ENCODE measurements around the gene FLRT2.

FLRT2 gene, protein sequence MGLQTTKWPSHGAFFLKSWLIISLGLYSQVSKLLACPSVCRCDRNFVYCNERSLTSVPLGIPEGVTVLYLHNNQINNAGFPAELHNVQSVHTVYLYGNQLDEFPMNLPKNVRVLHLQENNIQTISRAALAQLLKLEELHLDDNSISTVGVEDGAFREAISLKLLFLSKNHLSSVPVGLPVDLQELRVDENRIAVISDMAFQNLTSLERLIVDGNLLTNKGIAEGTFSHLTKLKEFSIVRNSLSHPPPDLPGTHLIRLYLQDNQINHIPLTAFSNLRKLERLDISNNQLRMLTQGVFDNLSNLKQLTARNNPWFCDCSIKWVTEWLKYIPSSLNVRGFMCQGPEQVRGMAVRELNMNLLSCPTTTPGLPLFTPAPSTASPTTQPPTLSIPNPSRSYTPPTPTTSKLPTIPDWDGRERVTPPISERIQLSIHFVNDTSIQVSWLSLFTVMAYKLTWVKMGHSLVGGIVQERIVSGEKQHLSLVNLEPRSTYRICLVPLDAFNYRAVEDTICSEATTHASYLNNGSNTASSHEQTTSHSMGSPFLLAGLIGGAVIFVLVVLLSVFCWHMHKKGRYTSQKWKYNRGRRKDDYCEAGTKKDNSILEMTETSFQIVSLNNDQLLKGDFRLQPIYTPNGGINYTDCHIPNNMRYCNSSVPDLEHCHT

DNA sequence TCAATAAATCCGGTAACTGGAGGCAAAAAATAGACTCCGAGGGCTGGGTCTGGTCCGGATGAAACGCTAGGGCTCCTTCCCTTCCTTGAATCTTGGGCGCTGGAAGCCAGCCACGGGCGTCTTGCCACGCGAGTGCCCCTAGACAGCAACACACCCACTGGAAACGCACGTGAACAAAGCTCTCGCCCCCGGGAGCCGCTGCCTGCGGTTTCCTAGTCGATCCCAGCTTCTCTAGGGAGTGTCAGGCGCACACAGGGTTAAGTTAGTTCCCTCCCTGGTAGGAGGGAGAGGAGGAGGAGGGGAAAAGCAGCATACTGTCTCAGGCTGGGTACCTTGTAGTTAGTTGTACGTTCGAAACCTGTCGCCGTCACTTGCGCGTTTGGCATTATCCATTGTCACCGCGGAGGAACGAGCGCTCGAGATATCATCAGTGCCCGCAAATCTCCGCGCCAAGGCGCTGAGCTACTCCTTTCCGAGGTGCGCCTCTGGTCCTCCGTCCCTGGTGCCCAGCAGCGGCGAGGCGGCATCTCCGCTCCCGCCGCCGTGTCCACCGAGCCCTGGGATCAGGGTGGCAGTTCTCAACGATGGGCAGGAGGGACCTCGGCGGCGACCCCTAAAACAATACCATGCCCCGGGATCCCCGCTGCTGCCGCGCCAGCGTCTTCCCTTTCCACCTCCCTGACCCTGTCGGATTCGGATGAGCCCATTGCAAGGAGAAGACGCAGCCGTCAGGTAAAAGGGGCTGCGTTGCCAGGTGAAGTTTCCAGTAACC, at the start of gene FLRT2:
Gene FLRT2, plus strand, starts transcription at position 342 of the 772 bp plus-strand sequence. CDS start 91,371 bp downstream, outside the sequence.
- peak; percentile 41 for DNase-seq (ENCODE audit: low spot score)

DNA sequence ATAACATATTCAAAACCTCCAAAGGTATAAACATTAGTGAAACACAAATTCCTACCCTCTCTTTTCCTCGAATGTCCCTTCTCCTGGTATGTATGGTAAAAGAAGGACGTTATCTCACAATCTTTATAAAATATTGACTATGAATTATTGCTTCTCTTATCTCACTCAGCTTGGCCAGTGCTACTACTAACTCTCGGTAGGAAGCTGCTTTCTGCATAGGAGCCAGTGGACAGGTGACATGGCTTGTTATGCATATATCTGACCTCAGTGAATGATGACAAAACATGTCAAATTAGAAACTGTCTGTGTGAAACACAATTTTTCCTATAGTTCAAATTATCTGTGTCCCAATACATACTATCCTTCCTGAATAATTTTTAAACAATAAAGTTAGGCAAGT, 48.5 kb upstream of the FLRT2 start:
- DNase-seq (ENCODE audit: low spot score), result no peak

DNA sequence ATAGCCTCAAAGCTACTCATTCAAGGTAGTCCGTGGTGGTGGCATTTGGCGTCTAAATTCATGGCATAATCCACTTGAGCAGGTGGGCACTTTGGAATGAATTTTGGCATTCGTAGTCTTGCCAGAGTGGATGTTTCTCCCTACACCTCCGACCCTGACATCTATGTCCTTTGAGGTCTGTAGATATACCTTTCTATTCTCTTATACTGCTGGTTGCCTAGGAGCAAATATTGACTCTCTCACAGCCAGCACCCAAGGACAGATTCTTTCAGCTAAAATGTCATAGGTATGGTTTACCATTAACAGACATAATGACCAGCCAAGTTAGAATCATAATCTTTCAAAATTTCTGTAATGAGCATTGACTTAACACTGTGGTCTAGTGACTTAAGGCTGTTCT, 47.4 kb upstream of the FLRT2 start:
- DNase-seq (ENCODE audit: low spot score), result no peak

DNA sequence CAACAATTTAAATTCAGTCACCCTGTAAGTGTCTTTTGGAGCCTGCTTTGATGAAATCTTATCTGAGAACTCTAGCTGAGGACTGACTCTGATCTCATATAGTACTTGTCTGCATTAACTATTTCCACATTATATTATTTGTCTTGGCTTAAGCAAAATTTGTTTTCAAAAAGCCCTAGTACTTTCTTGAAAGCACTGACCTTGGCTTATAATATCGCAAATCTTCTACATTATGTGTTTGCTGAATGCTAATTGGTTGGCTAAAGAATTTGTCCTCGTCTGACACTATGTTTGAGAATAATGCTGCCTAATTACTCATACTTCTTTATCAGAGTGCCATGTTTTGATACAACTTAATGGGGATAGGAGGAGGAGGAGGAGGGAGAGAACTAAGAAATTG, 46.9 kb upstream of the FLRT2 start:
- DNase-seq (ENCODE audit: low spot score), result no peak

DNA sequence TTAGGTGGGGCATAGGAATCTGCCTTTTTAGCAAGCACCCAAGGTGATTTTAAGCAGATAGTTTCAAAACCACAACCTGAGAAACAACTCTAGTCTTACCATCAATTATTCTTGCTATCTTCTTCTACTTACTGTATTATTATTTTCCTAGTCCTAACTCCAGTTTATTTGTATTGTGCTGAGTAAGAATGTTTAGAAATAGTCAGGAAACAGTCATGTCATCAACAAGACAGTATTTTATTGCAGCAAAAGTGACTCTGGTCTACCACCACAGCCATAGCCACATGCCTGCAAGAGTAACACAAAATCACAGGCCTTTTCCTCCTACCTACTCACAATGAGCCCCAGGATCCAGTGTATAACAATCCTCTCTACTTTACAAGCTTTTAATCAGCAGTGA, 46.3 kb upstream of the FLRT2 start:
- DNase-seq (ENCODE audit: low spot score), result no peak

DNA sequence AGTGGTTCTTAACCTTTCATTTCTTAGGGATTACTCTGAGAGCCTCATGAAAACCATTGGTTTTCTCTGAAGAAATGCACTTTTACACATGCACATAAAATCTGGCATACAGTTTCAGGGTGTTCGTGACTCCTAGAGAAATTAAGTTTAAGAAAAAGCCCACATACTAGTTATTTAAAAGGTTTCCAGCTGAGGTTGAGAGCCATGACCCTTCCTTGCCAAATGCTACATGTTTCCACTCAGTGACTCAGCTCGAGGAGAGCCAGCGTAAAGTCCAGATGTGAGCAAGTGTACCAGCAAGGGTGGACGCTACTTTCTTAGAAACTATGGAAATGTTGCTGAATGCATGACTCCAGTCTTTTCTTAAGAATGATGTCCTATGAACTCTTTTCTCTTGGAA, 42.7 kb upstream of the FLRT2 start:
- no peak for DNase-seq (ENCODE audit: low spot score)

DNA sequence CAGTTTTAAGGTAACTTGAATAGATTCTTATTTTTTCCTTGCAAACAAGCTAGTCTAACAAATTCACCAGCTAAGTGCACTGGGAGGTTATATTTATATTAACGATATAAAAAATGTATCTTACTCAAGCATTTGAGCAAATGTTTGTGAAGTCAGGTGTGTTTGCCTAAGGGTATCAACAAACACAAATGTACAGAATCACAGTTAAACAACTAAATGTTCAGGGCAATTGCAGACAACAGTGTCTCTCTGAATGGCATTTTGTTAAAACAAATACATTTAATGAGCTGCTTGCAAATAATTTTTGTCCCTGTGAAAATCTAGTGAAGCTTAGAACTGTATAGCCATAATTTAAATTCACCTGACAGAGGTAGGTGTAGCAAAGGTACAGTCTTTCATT, 28.2 kb upstream of the FLRT2 start:
- no peak for DNase-seq (ENCODE audit: low spot score)

DNA sequence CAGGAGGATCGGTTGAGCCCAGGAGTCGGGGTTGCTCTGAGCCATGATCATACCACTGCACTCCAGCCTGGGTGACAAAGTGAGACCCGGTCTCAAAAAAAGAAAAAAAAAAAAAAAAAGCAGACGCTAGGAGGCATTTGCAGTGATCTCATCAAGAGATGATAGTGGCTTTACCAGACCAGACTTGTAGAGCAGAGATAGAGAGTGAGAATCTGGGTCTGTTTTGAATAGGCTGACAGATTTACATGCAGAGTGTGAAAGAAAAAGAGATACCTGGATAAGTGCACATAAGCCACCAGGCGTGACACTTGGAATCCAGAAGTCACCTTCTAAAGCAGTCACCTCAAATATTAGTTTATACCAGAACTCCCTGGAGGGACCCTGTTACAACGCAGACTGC, 21.1 kb upstream of the FLRT2 start:
- DNase-seq (ENCODE audit: low spot score), result no peak

DNA sequence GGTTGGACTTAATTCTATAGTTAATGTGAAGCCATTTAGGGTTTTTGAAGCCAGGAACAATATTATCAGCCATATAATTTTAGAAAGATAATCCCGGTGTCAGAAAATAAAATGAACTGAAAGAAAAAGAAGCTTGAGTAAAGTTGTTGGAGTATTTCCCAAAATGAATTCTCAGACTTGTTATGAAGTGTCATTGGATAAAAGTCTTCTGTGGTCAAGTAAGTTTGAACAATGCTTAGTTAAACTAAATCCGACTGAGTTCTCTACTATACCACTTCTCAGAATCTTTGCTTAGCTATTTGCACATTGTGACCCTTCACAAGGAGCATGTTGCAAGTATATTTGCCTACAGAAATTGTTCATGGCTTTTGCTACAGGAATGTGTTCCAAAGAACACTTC, 17.5 kb upstream of the FLRT2 start:
- DNase-seq (ENCODE audit: low spot score), result no peak

DNA sequence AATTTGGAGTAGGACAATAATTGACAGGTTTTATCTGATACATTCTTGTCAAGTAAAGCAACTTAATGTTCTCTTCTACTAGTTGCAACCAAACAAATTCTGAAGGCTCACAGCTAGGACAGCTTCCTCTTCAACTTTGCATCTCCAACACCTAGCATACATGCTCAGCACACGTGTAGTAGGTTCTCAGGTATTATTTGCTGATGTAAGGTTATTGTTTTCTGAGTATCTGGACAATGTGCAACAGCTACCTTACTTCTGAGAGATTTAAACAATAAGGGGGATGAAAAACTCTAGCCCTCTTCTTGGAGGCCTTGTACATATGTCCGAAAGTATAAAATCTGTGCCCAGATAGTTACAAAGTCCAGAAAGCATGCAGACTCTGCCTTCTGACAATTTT, 15.5 kb upstream of the FLRT2 start:
- DNase-seq (ENCODE audit: low spot score), result no peak

DNA sequence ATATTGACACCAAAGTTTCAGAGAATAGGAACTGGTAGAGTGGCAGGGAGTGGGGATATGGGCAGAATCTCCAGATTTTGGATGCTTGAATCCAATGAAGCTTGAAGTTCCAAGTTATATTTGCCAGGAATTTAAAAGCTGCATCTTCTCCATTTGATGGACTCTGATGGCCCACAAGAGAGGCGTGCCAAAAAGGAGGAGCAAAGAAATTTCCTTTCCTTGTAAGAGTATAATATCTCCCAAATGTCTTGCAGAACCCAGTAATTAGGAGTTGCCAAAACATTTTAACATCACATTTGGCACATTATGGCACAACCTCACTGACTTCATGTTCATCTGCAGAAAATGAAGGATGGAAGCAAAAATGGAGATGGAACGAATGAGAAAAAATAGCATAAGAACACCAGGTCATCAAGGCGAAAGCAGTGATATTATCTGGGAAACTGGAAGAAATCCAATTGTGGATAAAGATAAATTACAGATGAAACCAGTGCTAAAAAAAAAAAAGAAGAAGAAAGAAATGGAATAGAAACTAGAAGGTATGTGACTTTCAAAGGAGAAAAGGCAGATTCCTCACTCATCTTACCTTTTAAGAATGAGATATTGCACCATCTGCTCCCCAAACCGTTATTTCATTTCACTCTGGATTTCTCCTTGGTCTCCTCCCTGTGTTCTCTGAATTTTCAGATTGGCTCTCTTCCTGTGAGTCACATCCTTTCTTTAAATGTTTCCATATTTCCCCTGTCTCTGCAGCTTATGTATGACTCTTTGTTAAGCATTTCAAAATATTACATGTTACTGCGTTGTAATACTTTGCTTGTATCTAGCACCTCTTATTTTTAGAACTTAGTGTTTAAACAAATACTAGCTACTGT, 13.5 kb upstream of the FLRT2 start:
- no peak for DNase-seq (ENCODE audit: low spot score)

DNA sequence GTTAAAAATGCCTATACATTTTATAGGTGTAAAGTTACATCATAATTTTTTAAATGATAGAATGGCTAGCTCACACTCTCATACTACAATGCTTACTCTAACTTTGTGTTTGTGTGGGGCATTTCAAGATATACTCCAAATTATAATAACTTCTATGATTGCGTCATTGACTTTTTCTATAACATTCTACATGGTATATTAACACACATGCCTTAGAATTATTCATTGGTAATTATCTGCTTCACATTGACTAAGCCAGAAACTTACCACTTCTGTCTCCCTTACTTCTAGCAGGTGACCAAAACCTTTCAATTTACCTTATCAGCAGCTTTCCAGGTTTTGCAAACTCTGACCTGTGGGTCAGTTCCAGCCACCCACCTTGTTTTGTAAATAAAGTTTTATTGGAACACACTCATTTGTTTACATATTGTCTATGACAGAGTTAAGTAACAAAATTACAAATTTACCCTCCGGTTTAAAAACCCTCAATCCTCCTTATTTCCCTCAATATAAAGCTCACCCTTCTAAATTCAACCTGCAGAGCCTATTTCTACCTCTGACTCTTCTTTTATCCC, 12.7 kb upstream of the FLRT2 start:
- no peak for DNase-seq (ENCODE audit: low spot score)

DNA sequence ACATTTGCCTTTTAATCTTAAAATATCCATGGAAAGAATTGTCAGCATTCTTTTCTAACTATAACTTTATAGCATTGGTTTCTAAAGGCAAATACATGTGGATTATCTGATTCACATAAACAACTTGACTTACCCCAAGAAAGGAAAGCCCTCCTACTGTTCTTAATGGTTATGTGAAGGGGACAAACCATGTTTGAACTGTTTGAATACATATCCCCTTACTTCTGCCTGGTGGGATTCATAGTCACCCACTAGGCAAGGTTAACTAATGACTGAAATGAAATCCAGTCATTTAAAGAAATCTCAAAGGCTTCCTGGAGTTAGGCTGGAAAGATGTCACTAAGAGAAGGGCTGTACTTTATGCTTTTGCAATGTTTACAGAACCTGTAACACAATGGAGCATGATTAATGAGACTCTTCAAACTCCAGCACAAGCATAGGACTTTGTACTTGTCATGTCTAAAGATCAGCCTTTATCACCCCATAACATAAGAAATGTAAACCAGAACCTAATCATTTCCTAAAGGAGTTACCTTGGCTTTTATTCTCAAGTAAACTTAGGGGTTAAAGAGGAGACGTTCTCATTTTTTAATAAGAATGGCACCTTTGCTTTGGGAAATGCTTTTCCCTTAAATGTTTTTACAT, 10.2 kb upstream of the FLRT2 start:
- DNase-seq (ENCODE audit: low spot score), result no peak

DNA sequence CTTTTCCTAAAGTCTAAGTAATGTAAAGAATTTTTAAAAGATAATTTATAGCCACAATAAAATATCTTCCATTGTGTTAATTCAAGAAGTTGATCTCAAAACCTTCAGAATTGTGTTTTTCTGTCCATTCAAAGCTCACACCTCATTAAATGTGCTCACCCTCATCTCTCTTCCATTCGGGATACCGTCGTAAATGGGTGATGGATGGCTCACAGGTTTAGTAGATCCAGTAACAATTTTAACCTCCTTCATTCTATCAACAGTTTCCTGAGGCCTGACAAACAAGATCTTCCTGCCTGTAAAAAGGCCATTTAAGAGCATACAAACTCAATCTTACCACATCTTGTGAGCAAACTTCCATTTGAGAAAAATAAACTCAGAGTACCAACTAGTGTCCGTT, 9.4 kb upstream of the FLRT2 start:
- DNase-seq (ENCODE audit: low spot score), result no peak

DNA sequence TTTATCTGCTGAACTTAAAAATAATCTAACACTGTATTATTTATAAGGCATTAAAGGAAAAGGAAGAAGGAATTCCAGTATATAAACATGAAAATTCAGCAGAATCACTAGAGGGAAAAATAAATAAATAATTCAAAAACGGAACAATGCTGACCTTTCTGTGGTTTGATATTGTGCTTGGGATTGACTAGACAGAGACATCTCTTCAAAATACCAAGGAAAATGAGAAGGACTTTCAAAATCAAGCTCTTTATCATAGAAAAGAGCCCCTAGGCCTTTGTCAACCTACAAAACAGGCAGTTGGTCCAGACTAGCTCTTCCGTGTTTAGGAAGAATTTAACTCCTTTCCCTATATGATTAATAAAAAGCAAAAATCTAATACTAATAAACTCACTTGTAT, 6.3 kb upstream of the FLRT2 start:
- DNase-seq (ENCODE audit: low spot score), result no peak

DNA sequence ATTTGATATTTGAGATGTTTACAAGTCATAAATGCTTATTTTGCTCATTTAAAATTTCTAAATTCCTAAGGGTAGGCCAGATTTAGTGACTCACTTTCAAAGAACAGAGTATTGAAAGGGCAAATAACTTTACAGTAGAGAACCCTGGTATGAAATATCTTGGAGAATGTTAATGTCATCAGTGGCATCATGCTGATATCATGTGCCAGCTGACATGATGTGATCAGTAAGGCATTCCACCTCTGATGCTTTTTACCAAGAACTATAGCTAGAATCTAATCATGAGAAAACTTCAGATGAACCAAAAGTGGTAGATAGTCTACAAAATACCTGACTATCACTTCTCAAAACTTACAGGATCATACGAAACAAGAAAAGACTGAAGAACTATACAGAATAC, 2.9 kb upstream of the FLRT2 start:
- DNase-seq (ENCODE audit: low spot score), result no peak

DNA sequence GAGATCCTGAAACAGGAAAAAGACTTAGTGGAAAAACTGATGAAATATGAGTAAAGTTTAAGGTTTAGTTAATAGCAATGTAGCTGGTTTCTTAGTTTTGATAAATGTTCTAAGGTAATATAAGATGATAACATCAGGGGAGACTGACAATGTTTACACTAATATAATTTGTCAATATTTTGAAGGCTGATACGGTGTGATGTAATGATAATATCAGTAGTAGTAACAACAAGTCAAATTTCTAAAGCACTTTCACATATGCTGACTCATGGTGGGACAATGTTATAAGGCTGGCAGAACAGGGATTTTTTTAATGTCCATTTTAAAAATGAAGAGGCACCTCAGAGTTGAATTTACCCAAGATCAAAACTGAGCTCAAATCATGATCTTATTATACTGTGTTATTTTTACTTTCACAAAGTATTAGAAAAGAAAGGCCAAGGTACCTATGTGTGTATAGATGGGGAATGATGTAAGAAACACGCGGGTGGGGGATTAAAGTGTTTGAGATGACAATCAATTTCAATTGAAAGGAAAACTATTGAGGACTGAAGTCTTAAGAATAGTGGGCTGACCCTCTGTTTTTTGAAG, 2.4 kb upstream of the FLRT2 start:
- no peak for DNase-seq (ENCODE audit: low spot score)

DNA sequence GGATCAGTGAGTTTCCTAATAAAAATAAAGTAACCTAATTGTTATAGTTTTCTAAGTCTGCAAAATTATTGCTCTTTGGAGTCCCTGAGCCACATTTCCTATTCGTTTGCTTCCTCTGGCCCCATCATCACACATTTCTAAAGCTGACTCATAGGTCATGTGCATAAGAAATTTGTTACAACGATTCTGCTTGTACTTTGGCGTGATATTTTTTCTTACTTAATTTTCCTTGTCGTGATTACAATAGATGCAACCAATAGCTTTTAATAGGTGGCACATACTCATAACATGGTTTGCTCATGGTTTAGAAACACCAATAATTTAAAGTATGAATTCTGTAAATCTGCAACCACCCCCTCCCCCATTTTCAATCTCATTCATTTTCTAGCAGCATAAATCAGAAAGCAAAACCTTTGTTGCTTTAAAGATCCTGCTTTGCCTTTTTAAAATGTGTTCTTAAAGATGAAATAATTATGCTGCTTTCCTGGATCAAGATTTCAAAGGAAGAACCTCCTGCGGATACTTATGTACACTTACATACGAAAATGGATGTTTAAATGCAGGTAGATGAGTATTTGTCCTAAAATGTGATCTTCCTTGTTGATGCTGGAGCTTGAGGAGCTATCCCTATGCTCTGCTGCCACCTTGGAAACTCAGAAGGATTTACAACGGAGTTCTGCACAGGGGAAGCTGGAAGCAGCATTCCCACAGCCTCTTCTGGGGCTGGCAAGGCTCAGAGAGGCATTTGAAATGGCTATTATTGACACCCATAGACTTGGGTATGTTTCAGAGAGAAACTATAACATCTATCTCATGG, 1.7 kb upstream of the FLRT2 start:
- DNase-seq (ENCODE audit: low spot score), result peak; percentile 35

DNA sequence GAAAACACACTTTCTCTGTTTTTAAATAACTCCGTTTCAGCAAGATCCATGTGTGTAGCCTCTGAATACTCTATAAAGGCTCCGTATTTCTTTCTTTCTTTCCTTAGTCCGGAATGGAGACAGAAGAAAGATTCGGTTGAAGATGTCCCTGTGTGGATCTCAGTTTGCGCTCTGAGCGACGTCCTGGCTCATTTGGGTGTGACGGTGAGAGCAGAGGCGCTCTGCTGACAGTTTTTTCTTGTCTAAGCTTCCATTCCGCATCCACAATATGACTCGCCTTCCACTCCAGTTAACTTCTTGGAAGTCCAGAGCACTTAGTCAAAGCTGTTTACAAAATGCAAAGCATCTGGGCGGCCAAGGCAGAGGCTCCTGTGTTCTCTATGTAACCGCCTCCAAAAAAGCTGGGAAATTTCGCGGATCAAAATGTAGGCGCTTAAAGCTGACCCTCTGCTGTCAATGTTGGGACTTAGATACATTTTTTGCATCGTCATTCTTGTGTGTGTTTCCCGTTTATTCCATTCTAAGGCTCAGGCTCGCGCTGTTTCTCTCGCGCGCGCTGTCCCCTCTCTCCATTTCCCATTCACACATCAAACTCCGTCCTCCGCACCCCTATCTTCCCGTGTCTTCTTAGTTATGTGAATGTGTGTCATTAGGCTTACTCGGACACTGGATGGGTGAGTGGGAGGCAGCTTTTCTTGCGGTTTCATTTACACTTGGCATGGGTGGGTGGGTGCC, 880 bp upstream of the FLRT2 start:
- no peak for DNase-seq (ENCODE audit: low spot score)
